Stomach smooth muscle (tissue), 2 donors: ENCODE results near the gene NEK6.

Source experiments
- H3K27ac ChIP-seq: one replicate; pipeline ENCODE4 v1.7.0; 2013; ENCODE audit warnings: mild to moderate bottlenecking, low read length, inconsistent platforms
- H3K27me3 ChIP-seq, 2 donors: one replicate each; pipeline ENCODE4 v1.7.0; 2013; ENCODE audit warnings: low read length in 2 of 2; ENCODE audit not compliant: insufficient read depth in 2 of 2, control insufficient read depth in 1 of 2
- H3K36me3 ChIP-seq, 2 donors: one replicate each; pipeline ENCODE4 v1.7.0; 2013; ENCODE audit warnings: low read length in 2 of 2; ENCODE audit not compliant: control insufficient read depth in 2 of 2, insufficient read depth in 2 of 2
- H3K4me1 ChIP-seq: one replicate; pipeline ENCODE4 v1.7.0; 2013; ENCODE audit warnings: low read length; ENCODE audit not compliant: control insufficient read depth, insufficient read depth
- H3K4me3 ChIP-seq, 2 donors: one replicate each; pipeline ENCODE4 v1.7.0; 2013; ENCODE audit warnings: low read length in 2 of 2
- H3K9ac ChIP-seq, 2 donors: one replicate each; pipeline ENCODE4 v1.7.0; 2013; ENCODE audit warnings: low read length in 2 of 2, mild to moderate bottlenecking in 1 of 2
- H3K9me3 ChIP-seq, 2 donors: one replicate each; pipeline ENCODE4 v1.7.0; 2013; ENCODE audit warnings: low read length in 2 of 2; ENCODE audit not compliant: control insufficient read depth in 2 of 2
- donor health status: healthy.
- donor health status: Pancreatic carcinoma.

Gene NEK6

DNA sequence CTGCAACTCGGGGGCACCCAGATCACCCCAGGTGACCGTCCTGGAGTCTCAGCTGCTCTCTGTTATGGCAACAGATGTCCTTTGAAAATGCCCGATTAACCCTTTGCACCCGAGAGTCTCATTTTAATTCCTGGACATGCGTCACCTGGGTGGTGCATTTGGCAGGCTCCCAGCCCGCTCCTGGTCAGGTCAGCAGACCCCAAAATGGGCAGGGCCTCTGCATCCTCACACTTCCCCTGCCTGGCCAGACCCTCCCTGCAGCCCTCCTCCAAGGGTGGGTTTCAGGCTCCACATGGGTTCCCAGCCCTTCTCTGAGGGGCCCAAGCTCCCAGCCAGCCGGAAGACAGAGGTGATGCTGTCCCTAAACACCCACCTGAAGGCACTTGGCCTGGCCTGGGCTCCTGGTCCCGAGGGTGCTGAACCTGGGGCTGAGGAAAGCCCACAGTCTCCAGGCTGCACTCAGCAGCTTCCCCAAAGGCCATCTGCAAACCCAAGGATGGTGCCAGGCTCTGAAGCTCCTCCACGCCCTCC is 88.1 kb downstream of the NEK6 start:
- no peaks in the 10 kb centered on the region for H3K27me3 ChIP-seq
- no peak overlapping the region for H3K27ac ChIP-seq
- no peaks in the 10 kb centered on the region for H3K9me3 ChIP-seq
- H3K4me3 ChIP-seq, result no peak overlapping the region
- H3K36me3 ChIP-seq, result peaks cover 19 to 24% of the 10 kb centered on the region in 2 donors
- H3K9ac ChIP-seq, result no peak overlapping the region
- H3K4me1 ChIP-seq, result peaks cover 14% of the 10 kb centered on the region

DNA sequence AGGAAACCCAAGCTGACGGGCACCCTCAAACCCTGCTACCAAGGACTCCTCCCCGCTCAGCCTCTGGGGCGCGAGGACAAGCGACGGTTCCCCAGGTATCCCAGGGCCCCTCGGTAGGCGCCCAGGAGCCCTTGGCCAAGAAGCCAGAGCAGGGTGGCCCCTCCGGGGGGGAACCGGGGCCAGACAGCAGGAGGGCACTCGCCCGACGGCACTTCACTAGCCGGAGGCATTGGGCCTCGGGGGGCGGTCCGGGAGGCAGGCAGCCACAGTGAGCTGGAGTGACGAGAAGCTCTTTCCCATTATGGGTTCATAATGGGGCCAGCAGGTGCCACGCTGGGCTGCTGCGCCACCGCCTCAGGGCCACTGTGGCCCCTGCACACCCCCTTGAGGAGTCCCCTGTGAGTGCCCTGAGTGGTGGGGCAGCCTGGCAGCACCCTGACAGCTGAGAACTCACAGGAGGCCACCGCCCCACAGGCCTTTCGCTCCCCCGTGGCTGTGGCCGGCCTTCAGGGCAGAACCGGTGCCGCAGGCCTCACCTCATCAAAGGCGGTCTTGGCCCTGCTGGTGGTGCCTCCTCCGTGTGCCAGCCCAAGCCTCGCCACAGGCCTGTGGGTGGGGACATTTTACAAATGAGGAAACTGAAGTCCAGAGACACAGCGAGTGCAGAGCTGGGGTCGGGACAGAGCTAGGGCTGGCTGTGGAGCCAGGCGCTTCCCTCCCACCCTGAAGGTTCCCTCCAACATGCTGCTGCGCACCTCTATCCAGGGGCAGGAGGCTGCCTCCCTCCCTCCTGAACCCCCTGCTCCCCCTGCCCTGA is 88.8 kb downstream of the NEK6 start:
- Histone ChIP-seq H3K4me3 (no peak overlapping the region), H3K9me3 (no peaks in the 10 kb centered on the region), H3K27ac (no peak overlapping the region), H3K9ac (no peak overlapping the region), H3K27me3 (no peaks in the 10 kb centered on the region), H3K36me3 (peaks cover 27 to 32% of the 10 kb centered on the region in 2 donors), H3K4me1 (peaks cover 14% of the 10 kb centered on the region)

DNA sequence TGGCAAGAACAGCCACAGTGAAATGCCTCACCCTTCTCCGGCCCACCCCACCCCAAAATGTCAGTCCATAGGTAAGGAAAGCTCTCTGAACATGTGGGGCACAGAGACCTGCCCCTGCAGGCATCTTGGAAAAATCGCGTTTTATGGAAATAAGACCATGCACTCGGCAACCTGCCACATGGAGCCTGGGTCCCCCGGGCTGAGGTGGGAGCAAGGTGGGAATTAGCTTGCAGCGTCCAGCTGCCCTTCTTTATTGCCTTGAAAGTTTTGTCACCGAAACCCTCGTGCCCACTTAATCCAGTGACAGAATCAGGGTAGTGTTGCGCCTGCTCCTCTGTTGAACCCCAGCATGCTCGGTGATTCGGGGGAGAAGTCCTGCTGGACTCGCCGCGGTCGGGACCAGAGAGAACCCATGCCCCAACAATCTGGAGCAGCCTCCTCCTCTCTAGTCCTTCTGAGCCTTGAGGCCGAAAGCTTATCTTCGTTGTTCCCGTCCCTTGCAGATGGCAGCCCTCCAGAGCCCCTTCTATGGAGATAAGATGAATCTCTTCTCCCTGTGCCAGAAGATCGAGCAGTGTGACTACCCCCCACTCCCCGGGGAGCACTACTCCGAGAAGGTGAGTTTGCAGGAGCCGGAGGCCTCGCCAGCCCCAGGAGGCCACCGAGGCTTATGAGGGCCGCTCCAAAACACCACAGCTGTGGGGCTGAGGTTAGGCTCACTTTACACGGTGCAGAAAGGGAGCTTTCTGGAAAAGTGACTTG is 89.6 kb downstream of the NEK6 start:
- peaks cover 32 to 39% of the 10 kb centered on the region in 2 donors for H3K36me3 ChIP-seq
- no peak overlapping the region for H3K4me3 ChIP-seq
- H3K9me3 ChIP-seq, result no peaks in the 10 kb centered on the region
- peaks cover 12% of the 10 kb centered on the region for H3K4me1 ChIP-seq
- no peaks in the 10 kb centered on the region for H3K27me3 ChIP-seq
- H3K27ac ChIP-seq, result no peak overlapping the region
- H3K9ac ChIP-seq, result no peak overlapping the region

DNA sequence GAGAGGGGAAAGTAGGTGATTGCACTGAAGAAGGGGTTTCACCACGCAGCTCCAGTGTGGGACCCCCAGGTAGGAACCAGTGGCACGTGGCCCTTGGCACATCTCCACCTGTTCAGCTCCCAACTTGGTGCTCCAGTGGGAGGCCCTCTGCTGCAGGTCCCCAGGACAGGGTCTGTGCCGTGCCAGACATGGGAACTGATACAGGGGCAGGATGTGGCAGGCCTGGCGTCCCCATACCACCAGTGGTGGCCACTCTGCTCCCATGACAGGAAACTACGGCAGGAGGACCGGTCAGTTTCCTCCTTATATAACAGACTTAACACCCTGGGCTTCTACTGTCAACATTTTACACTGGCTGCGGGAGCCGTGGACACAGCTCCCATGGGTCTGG is 90.2 kb downstream of the NEK6 start:
- no peaks in the 10 kb centered on the region for H3K9me3 ChIP-seq
- H3K4me1 ChIP-seq, result peaks cover 7% of the 10 kb centered on the region
- no peak overlapping the region for H3K27ac ChIP-seq
- peaks cover 35 to 45% of the 10 kb centered on the region in 2 donors for H3K36me3 ChIP-seq
- H3K4me3 ChIP-seq, result no peak overlapping the region
- H3K9ac ChIP-seq, result no peak overlapping the region
- H3K27me3 ChIP-seq, result no peaks in the 10 kb centered on the region

DNA sequence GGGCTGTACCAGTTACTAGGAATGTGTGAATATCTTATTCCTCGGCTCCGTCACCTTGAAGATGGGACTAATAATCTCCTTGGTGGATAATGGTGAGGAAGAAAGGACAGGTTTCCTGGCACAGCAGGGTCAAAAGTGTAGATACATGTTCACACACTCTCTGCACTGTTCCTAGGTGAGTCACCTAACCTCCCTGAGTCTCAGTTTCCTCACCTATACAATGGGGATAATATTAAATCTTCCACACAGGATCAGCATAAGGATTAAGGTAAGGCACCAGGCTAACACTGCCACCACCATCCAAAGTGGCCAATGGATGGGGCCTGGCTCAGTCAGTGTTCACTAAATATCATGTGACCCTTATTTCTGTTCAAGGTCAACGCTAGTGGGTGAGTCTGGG is 90.6 kb downstream of the NEK6 start:
- Histone ChIP-seq H3K27ac (no peak overlapping the region), H3K4me3 (no peak overlapping the region), H3K4me1 (peaks cover 3% of the 10 kb centered on the region), H3K27me3 (no peaks in the 10 kb centered on the region), H3K36me3 (peaks cover 39 to 49% of the 10 kb centered on the region in 2 donors), H3K9me3 (no peaks in the 10 kb centered on the region), H3K9ac (no peak overlapping the region)

DNA sequence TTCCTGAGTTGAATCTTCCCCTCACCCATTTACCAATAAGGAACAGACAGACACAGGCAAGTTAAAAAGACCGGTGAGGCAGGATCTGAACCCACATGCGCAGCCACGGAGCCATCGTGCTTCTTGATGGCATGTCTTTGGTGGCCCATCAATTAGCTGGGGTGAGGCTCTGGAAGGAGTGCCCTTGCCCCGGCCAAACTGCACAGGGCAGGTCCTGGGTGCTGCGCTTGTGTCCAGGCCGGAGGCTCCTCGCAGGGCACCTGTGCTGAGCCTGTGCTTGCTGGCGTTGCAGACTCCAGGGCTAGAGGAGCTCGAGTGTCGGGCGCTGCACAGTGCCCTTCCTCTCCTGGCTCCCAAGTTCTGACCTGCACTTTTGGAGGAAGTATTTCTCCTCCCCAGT is 91.1 kb downstream of the NEK6 start:
- Histone ChIP-seq H3K4me3 (no peak overlapping the region), H3K9ac (no peak overlapping the region), H3K27me3 (no peaks in the 10 kb centered on the region), H3K4me1 (no peaks in the 10 kb centered on the region), H3K9me3 (no peaks in the 10 kb centered on the region), H3K27ac (no peak overlapping the region), H3K36me3 (peaks cover 43 to 52% of the 10 kb centered on the region in 2 donors)

DNA sequence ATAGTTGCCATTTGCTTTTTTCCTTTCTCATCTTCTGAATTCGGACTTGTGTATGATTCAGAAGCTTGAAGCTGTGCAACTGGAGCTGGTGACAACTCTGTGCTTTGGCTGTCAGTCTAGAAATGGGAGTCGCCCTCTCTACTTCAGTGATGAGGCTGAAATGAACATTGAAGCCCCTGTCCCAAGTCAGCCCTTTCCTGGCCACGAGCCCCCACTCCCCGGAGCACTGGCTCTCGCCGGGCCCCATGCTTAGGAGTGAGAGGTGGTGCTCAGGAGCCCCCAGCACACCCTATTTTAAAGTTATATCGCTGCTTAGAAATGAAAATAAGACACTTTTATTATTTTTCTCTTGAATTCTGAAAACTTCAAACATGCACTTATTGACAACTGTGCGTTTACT is 91.5 kb downstream of the NEK6 start:
- no peak overlapping the region for H3K27ac ChIP-seq
- H3K4me1 ChIP-seq, result no peaks in the 10 kb centered on the region
- H3K4me3 ChIP-seq, result no peak overlapping the region
- H3K9me3 ChIP-seq, result no peaks in the 10 kb centered on the region
- no peak overlapping the region for H3K9ac ChIP-seq
- H3K27me3 ChIP-seq, result no peaks in the 10 kb centered on the region
- H3K36me3 ChIP-seq, result peaks cover 43 to 52% of the 10 kb centered on the region in 2 donors

DNA sequence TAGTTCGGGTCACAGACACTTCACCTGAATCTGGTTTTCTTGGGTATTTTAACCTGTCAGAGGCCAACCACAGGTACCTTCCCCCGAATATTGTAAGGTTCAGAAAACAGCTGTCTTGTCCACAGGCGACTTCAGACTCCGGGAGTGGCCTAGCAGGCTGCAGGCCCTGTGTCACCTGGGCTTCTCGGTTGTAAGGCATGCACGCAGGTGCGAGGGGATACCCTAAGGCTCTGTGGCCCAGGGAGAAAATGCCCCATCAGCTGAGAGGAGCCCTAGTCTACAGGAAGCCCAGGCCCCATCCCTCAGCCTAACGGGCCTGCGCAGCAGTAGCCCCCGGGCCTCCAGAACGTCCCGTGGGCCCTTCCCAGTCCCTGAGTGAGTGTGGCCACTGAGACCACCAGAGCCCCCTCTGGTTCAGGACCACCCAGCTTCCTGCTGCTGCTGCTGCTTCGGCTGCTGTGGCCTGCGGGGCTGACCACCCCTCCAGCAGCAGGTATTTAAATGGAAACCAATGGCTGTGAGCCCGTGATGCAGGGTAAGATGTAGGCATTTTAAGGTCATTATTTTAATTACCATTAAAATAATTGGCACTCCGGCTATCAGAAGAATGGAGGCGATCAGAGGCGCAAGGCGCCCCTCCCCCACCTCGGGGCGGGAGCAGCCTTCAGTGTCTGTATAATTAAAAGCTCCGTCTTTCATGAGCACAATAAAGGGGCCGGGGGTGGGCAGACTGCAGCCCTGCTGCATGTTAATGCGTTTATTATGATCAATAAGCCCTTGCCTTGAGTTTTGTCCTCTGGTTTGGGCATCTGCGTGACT is 92.1 kb downstream of the NEK6 start:
- no peaks in the 10 kb centered on the region for H3K27me3 ChIP-seq
- no peaks in the 10 kb centered on the region for H3K9me3 ChIP-seq
- H3K9ac ChIP-seq, result no peak overlapping the region
- H3K4me1 ChIP-seq, result no peaks in the 10 kb centered on the region
- no peak overlapping the region for H3K4me3 ChIP-seq
- peaks cover 43 to 54% of the 10 kb centered on the region in 2 donors for H3K36me3 ChIP-seq
- no peak overlapping the region for H3K27ac ChIP-seq

DNA sequence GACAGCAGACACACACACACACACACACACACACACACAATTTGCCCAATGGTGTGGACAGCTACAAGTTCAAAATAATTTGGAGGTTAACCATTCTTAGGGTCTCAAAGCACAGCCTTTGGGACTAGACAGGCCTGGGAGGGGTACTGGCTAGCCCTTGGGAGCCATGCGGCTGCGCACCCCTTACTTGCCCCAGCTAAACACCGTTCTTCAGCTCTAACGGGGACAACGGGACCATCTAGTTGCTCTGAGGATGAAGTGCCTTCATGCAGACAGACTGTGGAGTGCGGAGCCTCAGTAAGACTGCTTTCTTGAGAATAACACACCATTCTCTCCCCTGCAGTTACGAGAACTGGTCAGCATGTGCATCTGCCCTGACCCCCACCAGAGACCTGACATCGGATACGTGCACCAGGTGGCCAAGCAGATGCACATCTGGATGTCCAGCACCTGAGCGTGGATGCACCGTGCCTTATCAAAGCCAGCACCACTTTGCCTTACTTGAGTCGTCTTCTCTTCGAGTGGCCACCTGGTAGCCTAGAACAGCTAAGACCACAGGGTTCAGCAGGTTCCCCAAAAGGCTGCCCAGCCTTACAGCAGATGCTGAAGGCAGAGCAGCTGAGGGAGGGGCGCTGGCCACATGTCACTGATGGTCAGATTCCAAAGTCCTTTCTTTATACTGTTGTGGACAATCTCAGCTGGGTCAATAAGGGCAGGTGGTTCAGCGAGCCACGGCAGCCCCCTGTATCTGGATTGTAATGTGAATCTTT is 92.9 kb downstream of the NEK6 start:
- H3K4me1 ChIP-seq, result no peaks in the 10 kb centered on the region
- no peaks in the 10 kb centered on the region for H3K9me3 ChIP-seq
- no peak overlapping the region for H3K9ac ChIP-seq
- no peak overlapping the region for H3K4me3 ChIP-seq
- no peak overlapping the region for H3K27ac ChIP-seq
- H3K36me3 ChIP-seq, result peaks cover 48 to 59% of the 10 kb centered on the region in 2 donors
- no peaks in the 10 kb centered on the region for H3K27me3 ChIP-seq
